DND-41 (cell line): Measurements from ENCODE around the gene ZNF226.

Source experiments
- ATAC-seq: fragments of 200-7000 bp; cut with Tn5 transposase; 3 replicates; pipeline ENCODE4 v1.9.1; 2021; ENCODE audit warnings: low read depth; ENCODE audit not compliant: insufficient read depth
- DNase-seq: peaks from one replicate; pipeline ENCODE4 v3.0.0-alpha.2; 2020
- H2AFZ ChIP-seq: 2 replicates; pipeline ENCODE4 v1.6.0; 2012; ENCODE audit warnings: low read depth, low read length
- H3K27ac ChIP-seq: 2 replicates; pipeline ENCODE4 v1.5.1; 2012; ENCODE audit warnings: low read length, inconsistent platforms
- H3K27me3 ChIP-seq: fragments of 200-600 bp; sonication (generic); 2 replicates; pipeline ENCODE4 v1.6.0; 2012; ENCODE audit warnings: low read length, mild to moderate bottlenecking, inconsistent platforms; ENCODE audit not compliant: insufficient read depth, poor library complexity
- H3K36me3 ChIP-seq: 2 replicates; pipeline ENCODE4 v1.5.1; 2012; ENCODE audit warnings: low read length, inconsistent platforms; ENCODE audit not compliant: insufficient read depth
- H3K4me1 ChIP-seq: 2 replicates; pipeline ENCODE4 v1.5.1; 2012; ENCODE audit warnings: mild to moderate bottlenecking, low read length; ENCODE audit not compliant: insufficient read depth
- H3K4me2 ChIP-seq: 2 replicates; pipeline ENCODE4 v1.6.0; 2012; ENCODE audit warnings: mild to moderate bottlenecking, moderate library complexity, low read length, inconsistent platforms; ENCODE audit not compliant: insufficient read depth
- H3K4me3 ChIP-seq, 2 experiments: fragments of 200-600 bp in 1 of 2; shearing (Covaris generic) in 1 of 2; 2 replicates each; pipeline ENCODE4 v1.5.1; 2012 to 2016; ENCODE audit warnings: inconsistent platforms in 2 of 2, low read length in 2 of 2, mild to moderate bottlenecking in 2 of 2, low read depth in 1 of 2, moderate library complexity in 1 of 2
- H3K79me2 ChIP-seq: 2 replicates; pipeline ENCODE4 v1.6.0; 2012; ENCODE audit warnings: low read length, inconsistent platforms; ENCODE audit not compliant: insufficient read depth
- H3K9ac ChIP-seq: 2 replicates; pipeline ENCODE4 v1.6.0; 2012; ENCODE audit warnings: low read depth, mild to moderate bottlenecking, inconsistent platforms, low read length, moderate library complexity
- H3K9me3 ChIP-seq: 2 replicates; pipeline ENCODE4 v1.5.1; 2012; ENCODE audit warnings: low read length, moderate library complexity, mild to moderate bottlenecking, inconsistent platforms; ENCODE audit not compliant: insufficient read depth, severe bottlenecking
- H4K20me1 ChIP-seq: 2 replicates; pipeline ENCODE4 v1.6.0; 2012; ENCODE audit warnings: low read length; ENCODE audit not compliant: insufficient read depth
- EZH2 ChIP-seq: IDR thresholded peaks from 3 replicates; pipeline ENCODE4 v1.6.1; 2012; ENCODE audit warnings: borderline replicate concordance, low read depth, mild to moderate bottlenecking, moderate library complexity, low read length, inconsistent platforms; ENCODE audit not compliant: severe bottlenecking
- TF ChIP-seq, protein P1 (sequence below): IDR thresholded peaks from 2 replicates; pipeline ENCODE4 v1.5.1; 2012; ENCODE audit warnings: borderline replicate concordance, low read length, moderate library complexity, mild to moderate bottlenecking; ENCODE audit not compliant: poor library complexity, severe bottlenecking; ENCODE audit errors: extremely low read depth

The ZNF226 gene

DNA sequence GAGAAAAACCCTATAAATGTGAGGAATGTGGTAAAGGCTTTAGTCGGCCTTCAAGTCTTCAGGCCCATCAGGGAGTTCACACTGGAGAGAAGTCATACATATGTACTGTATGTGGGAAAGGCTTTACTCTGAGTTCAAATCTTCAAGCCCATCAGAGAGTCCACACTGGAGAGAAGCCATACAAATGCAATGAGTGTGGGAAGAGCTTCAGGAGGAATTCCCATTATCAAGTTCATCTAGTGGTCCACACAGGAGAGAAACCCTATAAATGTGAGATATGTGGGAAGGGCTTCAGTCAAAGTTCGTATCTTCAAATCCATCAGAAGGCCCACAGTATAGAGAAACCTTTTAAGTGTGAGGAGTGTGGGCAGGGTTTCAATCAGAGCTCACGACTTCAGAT, 11.7 kb downstream of the ZNF226 start:
- TF ChIP-seq EZH2, result no peak
- TF ChIP-seq, protein P1, sequence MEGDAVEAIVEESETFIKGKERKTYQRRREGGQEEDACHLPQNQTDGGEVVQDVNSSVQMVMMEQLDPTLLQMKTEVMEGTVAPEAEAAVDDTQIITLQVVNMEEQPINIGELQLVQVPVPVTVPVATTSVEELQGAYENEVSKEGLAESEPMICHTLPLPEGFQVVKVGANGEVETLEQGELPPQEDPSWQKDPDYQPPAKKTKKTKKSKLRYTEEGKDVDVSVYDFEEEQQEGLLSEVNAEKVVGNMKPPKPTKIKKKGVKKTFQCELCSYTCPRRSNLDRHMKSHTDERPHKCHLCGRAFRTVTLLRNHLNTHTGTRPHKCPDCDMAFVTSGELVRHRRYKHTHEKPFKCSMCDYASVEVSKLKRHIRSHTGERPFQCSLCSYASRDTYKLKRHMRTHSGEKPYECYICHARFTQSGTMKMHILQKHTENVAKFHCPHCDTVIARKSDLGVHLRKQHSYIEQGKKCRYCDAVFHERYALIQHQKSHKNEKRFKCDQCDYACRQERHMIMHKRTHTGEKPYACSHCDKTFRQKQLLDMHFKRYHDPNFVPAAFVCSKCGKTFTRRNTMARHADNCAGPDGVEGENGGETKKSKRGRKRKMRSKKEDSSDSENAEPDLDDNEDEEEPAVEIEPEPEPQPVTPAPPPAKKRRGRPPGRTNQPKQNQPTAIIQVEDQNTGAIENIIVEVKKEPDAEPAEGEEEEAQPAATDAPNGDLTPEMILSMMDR, result no peak
- Histone ChIP-seq H3K9me3 (peaks cover 17% of the 10 kb centered on the region), H3K27ac (no peak overlapping the region), H3K4me3 (no peak overlapping the region), H3K79me2 (no peaks in the 10 kb centered on the region), H3K27me3 (no peaks in the 10 kb centered on the region), H3K36me3 (peaks cover 58% of the 10 kb centered on the region), H4K20me1 (no peaks in the 10 kb centered on the region), H3K9ac (no peak overlapping the region), H2AFZ (no peak overlapping the region), H3K4me2 (no peak overlapping the region), H3K4me1 (no peaks in the 10 kb centered on the region)
- ATAC-seq (no peak), DNase-seq (no peak)

DNA sequence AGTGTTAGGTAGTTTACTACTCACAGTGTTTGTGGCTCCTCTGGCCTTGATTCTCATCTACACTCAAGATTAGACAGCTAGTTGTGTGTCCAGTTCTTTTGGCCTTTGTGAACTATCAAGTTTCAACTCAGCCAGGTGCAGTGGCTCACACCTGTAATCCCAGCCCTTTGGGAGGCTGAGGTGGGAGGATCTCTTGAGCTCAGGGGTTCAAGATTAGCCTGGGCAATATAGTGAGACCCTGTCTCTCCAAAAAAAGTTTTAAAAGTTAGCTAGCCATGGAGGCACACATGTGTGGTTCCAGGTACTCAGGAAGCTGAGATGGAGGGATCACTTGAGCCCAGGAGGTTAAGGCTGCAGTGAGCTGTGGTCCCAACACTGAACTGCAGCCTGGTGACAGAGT, 16.1 kb downstream of the ZNF226 start:
- TF ChIP-seq, protein P1, result no peak
- TF ChIP-seq EZH2, result no peak
- Histone ChIP-seq H3K4me2 (no peak overlapping the region), H3K27ac (no peak overlapping the region), H3K4me3 (no peak overlapping the region), H3K9ac (no peak overlapping the region), H3K9me3 (peaks cover 6% of the 10 kb centered on the region), H3K4me1 (no peaks in the 10 kb centered on the region), H3K36me3 (peaks cover 14% of the 10 kb centered on the region), H4K20me1 (no peaks in the 10 kb centered on the region), H2AFZ (no peak overlapping the region), H3K27me3 (no peaks in the 10 kb centered on the region), H3K79me2 (no peaks in the 10 kb centered on the region)
- ATAC-seq (no peak), DNase-seq (no peak)

DNA sequence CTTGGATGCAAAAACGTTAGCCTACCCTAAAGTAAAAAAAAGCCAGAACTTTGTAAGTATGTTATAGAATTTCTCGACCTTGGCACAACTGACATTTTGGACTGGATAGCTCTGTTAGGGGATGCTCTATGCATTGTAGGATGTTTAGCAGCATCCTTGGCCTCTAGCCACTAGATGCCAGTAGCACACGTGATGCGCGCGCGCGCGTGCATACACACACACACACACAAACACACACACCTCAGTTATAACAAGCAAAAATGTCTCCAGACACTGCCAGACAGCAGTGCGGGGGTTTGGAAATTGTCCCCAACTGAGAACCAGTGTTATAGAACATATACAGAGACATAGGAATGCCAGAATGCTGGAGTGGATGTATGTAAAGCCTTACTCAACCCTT, 17.2 kb downstream of the ZNF226 start:
- Histone ChIP-seq H3K4me3 (no peak overlapping the region), H3K27ac (no peak overlapping the region), H3K9ac (no peak overlapping the region), H4K20me1 (no peaks in the 10 kb centered on the region), H3K27me3 (no peaks in the 10 kb centered on the region), H2AFZ (no peak overlapping the region), H3K36me3 (peaks cover 2% of the 10 kb centered on the region; the same call in 1 of the 2 replicates), H3K4me2 (no peak overlapping the region), H3K9me3 (peaks cover 2% of the 10 kb centered on the region), H3K79me2 (no peaks in the 10 kb centered on the region), H3K4me1 (no peaks in the 10 kb centered on the region)
- TF ChIP-seq, protein P1, result no peak
- TF ChIP-seq EZH2, result no peak
- DNase-seq (no peak), ATAC-seq (no peak)

DNA sequence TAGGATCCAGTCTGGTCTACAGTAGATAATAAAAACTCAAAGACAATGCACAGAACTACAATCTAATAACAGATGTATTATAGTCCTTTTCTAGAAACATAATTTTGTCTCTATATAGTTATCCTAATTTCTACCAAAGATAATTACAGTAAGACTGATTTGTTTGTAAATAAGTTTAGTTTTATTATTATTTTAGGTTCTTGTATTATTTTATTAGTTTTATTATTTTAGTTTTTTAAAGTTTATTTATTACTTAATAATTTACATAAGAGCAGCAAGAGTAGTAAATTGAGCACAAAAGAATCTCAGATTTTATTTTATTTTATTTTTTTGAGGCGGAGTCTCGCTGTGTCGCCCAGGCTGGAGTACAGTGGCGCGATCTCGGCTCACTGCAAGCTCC, 25.1 kb downstream of the ZNF226 start:
- no peak overlapping the region for H2AFZ ChIP-seq

More for the DNA sequence above, 25.1 kb downstream of the ZNF226 start:
- H3K9me3 ChIP-seq, result no peaks in the 10 kb centered on the region
- H4K20me1 ChIP-seq, result no peaks in the 10 kb centered on the region
- no peak overlapping the region for H3K4me3 ChIP-seq
- H3K79me2 ChIP-seq, result no peaks in the 10 kb centered on the region
- H3K4me2 ChIP-seq, result no peak overlapping the region
- no peak overlapping the region for H3K9ac ChIP-seq
- no peaks in the 10 kb centered on the region for H3K27me3 ChIP-seq
- TF ChIP-seq, protein P1, result no peak
- TF ChIP-seq EZH2, result no peak
- no peak overlapping the region for H3K27ac ChIP-seq
- DNase-seq, result no peak
- ATAC-seq, result no peak
- H3K4me1 ChIP-seq, result no peaks in the 10 kb centered on the region
- no peaks in the 10 kb centered on the region for H3K36me3 ChIP-seq
